ENCODE results near the gene LSR. TPM values are rescaled to one million over a fixed set of nuclear protein-coding genes. Genes with fewer than 3 reads are reported as not detected.

Gene LSR
- total RNA-seq, 1 experiment from 2014 or later = 152 TPM

GRCh38 chr19:35257113-35257461, 8.3 kb downstream of the LSR start:
- TF ChIP-seq CTCF (conservative IDR thresholded peaks at IDR 0.05) = no peak
- Histone ChIP-seq H3K79me2 (ENCODE audit: insufficient read depth, low read length) (no peaks in the 10 kb centered on the region; the same call in 1 of the 2 replicates), H3K4me1 (ENCODE audit: insufficient read depth, low read length) (no peaks in the 10 kb centered on the region), H4K20me1 (ENCODE audit: control insufficient read depth, insufficient read depth, insufficient read length) (no peaks in the 10 kb centered on the region), H4K8ac (replicated peaks; ENCODE audit: insufficient read length, low read depth, low read length) (no peak overlapping the region), H3K14ac (ENCODE audit: insufficient read depth, low read length) (no peak overlapping the region), H3T11ph (ENCODE audit: low read length) (no peak overlapping the region), H3K4me2 (ENCODE audit: insufficient read depth, insufficient read length, low read length) (no peak overlapping the region), H3K9ac (ENCODE audit: extremely low read depth, insufficient read length, low read length) (no peak overlapping the region), H2BK5ac (ENCODE audit: insufficient read length, low read length) (no peak overlapping the region), H2AK5ac (ENCODE audit: insufficient read length, low read length) (no peak overlapping the region), H3K4ac (ENCODE audit: low read depth, low read length) (no peak overlapping the region), H3K79me1 (ENCODE audit: insufficient read depth, low read depth, low read length, poor library complexity, severe bottlenecking) (peaks cover 9% of the 10 kb centered on the region), H3K18ac (ENCODE audit: insufficient read length, low read depth, low read length) (no peak overlapping the region), H3K23me2 (ENCODE audit: insufficient read length, low read depth, low read length, poor library complexity, severe bottlenecking) (no peaks in the 10 kb centered on the region), H2BK20ac (ENCODE audit: low read depth, low read length, poor library complexity, severe bottlenecking) (no peak overlapping the region), H4K91ac (ENCODE audit: insufficient read length, low read depth, low read length) (no peak overlapping the region), H3K9me3 (ENCODE audit: control insufficient read depth, low read depth, low read length) (no peaks in the 10 kb centered on the region), H2BK120ac (ENCODE audit: low read depth, low read length, poor library complexity, severe bottlenecking) (no peak overlapping the region), H3K23ac (ENCODE audit: insufficient read length, low read depth, low read length) (no peak overlapping the region), H2BK12ac (ENCODE audit: insufficient read length, low read depth, low read length) (no peak overlapping the region), H3K27ac (ENCODE audit: insufficient read length, low read depth, low read length) (no peak overlapping the region), H4K5ac (ENCODE audit: insufficient read length, low read depth, low read length) (no peak overlapping the region), H3K27me3 (ENCODE audit: insufficient read depth, low read length) (no peaks in the 10 kb centered on the region), H3K56ac (ENCODE audit: insufficient read length, low read depth, low read length) (no peak overlapping the region), H2BK15ac (ENCODE audit: low read depth, low read length) (no peak overlapping the region), H2AFZ (ENCODE audit: low read length) (no peak overlapping the region)
- Mint-ChIP-seq H3K27me3 (ENCODE audit: low read depth) (no peaks in the 10 kb centered on the region), H3K4me3 (no peak overlapping the region), H3K4me1 (peaks cover 14% of the 10 kb centered on the region in 2 experiments), H3K9me3 (no peaks in the 10 kb centered on the region), H3K27ac (peak overlapping the region in 2 of 3 experiments; percentile 28 to 80; a peak in 1 of 7 replicates), H3K36me3 (ENCODE audit: insufficient read depth in 1 of 3, low read depth in 3 of 3) (peaks cover 44 to 88% (median 80%) of the 10 kb centered on the region in 3 experiments)
- no CpG with 5 or more reads among the region's 9 CpGs for whole genome bisulfite sequencing (ENCODE audit: extremely low coverage, insufficient read length, low lambda C conversion rate)
- no peak for DNase-seq
